ENCODE measurements around the gene UCK2.

The UCK2 gene

DNA sequence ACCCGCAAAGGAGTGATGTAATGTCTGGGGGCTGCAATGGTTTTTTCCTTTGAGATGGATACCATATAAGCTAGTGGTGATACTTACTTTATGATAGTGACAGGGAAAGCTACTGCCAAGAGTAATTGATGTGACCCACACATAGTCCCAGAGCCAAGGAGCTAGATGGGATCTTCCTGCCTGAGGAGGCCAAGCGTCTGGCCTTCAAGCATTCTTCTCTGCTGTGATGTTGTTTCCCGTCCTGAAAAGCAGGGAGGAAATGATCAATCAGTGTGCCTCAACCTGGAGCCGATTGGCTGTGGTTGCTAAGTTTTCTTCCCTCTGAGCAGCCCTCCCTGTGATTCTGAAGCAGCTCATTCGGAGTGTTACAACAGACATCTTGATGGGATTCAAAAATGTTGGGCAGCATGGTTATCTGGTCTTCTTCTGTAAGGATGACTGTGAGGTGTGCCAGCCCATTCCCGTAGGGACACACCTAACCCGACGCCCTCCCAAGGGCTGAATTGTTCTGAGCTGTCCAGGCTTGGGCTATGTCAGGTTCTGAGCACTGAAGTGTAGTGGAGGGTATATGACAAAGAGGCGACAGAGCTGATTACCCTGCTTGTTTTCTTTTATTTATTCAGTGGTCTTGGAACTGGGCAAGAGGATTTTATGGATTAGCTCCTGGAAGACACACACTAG, 56.7 kb downstream of the UCK2 start:
- DNase-seq, result no peak

DNA sequence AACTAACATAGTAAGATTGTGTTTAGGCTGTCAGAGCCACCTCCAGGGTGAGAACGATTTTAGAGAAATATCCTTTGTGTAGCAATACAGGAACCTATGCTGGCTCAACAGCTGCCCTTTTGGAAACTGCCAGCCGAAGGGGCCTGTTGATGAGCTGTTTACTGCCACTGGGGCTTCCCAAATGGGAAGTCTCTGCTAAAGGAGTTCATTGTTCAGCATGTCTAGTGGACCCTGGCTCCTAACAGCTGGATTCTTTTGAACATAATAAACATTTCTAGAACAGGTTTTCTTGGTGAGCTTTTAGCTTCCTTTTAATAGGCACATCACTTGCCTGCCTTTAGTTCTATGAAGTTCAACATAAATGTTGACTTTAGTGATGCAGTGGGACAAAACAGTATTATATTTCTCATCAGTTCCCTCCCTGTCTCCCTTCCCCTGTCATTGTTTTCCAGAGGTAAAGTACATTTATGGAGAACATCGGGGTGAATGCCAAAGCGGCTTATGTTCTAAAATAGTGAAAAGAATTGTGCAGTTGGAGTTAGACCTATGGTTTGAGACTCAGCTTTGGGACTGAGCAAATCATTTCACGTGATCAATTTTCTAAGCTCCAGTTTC, 57.4 kb downstream of the UCK2 start:
- no peak for DNase-seq

DNA sequence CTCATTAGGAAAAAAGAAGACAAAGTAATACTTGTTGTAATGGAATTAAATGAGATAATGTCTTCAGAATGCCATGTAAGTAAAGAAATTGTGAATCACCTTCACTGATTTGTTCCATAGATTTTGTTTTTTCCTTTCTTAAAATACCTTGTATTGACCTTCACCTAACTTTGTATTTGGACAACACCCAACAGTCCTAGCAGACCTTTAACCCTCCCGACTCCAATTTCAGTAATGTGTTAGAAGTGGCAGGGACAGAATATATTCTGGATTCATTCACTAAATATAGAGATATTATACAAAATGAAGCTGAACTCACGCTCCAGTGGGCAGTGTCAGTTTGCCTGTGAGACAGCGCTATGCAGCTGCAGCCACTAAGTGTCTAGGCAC, 57.9 kb downstream of the UCK2 start:
- DNase-seq, result no peak

DNA sequence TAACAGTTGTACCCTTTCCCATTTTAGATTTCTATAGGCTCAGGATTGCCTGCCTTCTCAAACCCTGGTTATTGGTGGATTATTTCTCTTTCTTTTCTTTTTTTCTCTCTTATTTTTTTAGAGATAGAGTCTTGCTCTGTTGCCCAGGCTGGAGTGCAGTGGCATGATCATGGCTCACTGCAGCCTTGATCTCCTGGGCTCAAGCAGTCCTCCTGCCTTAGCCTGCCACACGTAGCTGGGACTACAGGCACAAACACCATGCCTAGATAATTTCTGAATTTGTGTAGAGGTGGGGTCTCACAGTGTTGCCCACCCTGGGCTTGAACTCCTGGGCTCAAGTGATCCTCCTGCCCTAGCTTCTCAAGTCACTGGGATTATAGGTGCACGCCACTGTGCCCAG, 58.8 kb downstream of the UCK2 start:
- no peak for DNase-seq

DNA sequence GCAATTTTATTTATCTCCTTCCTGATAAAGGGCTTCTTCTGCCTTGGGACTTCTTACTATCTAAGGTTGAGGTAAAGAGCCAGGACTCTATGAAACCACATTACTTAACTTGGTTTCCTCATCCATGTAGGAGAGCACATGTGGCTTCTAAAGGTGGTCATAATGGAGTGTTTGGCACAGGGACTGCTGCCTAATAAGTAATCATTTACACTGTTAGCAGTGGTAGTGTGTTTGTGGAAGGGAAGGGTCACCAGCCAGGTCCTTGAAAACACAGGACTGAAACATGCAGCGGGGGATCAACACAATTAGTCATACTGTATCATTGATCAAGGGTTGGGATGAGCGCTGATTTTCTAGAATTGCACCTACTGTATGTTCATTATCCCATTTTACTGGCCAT, 59.6 kb downstream of the UCK2 start:
- DNase-seq, result no peak

DNA sequence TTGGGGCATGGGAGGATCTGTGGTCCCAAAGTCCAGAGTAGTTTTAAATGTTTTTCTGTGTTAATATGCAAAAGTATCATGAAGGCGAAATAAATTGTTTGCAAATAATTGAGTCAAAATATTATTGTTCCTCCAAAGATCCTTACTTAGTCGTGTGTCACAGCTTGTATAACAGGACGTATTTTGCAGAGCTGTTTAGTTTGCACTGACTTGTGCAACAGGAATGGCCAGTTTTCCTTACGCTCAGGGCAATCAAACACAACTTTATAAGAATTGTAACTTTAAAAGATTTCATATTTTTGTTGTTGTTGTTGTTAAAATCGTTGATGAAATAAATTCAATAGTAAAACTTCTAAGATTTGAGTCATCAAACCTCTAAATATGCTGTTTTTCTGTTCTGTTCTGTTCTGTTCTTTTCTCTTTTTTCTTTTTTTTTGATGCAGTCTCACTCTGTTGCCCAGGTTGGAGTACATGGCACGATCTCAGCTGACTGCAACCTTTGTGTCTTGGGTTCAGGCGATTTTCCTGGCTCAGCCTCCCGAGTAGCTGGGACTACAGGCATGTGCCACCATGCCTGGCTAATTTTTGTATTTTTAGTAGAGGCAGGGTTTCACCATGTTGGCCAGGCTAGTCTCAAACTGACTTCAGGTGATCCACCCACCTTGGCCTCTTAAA, 60.6 kb downstream of the UCK2 start:
- no peak for DNase-seq

DNA sequence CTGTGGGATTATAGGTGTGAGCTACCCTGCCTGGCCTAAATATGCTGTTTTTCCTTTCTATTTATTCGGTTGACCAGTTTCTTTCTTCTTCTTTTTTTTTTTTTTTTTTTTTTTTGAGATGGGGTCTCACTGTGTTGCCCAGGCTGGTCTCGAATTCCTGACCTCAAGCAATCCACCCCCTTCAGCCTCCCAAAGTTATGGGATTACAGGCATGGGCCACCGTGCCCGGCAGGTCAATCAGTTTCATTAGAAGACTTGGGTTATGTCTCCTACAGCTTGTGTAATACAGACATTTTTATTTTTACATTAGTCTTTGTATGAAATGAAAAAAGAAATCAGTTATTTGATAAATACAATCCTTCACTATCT, 61.1 kb downstream of the UCK2 start:
- DNase-seq, result no peak

DNA sequence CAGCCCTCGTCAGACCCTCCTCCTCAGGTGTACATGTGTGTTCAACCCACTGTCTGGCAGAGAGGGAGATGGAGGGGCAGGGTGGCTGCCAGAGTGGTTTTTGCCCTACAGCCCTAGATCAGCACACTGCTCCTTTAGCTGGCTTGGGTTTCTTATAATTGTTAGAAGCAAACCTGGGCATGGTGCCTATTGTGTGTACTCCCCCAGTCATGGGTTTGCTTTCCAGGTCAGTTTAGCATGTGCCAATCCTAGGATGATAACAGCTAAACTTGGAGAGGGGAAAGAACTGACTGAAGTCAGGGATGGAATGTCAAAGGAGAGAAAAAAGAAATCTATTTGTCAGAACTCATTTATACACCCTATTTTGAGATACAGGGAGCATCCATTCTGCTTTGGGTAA, 63.3 kb downstream of the UCK2 start:
- DNase-seq, result no peak

DNA sequence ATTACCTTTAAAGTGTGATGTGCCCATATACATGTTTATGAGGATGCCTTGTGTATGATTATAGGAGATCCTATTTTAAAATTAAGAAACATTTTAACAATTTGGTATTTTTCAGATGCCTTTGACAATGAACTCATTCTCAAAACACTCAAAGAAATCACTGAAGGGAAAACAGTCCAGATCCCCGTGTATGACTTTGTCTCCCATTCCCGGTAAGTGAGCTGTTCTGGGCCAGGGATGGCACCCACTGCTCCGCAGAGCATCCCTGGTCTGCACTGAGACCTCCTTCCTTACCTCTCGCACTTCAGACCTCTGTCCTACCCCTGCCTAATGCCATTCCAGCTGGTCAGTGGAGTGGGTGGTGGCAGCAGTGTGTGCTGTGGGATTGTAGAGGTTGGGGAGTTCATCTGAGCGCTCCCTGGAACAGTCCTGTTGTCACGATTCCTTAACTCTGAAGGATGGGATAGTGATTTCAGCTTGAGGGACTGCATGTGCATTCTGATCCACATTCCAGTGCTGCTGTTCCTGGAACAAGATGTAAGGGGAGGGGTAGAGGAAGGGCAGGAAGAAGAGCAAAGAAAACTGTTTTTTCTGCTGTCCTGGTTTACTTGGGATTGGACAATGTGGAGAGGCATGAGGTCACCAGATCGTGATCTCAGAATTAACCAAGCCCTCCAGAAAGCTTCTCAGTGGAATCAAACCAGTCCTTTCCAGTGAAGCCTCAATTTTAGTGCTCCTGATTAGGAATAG, 63.9 kb downstream of the UCK2 start:
- DNase-seq, result no peak

DNA sequence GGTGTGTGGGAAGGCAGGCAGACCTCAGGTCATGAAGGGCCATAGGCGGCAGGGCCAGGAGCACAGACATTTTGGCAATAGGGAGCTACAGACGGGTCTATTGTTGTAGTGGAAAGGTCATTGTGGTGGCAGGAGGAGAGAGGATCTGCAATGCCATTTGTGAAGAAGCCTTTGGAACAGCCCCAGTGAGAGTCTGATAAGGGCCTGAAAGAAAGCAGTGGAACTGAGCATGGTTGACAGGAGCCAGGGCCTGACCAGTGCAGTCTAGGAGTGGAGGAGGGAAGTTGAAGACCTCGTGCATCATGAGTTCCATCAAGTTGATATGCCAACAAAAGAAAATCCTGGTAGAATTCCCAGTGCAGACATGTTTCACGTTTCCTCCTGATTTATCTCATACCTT, 65.5 kb downstream of the UCK2 start:
- DNase-seq, result no peak

DNA sequence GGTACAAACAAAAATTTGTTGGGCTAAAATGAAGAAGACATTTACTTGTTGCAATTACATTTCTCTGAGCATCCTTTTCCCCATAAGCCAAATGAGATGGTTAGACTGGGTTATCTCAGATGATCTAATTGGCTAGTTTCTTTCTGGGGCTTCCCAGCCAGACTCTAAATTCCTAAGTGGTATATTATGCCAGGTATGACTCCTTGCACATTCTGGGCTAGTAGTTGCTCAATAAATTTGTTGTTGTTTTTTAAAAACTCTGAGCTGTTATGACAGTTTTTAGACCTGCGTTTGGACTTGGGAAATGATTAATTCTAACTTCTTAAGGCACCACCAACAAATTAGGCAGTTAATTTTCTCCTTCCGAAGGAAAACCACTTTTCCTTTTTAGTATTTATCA, 66.1 kb downstream of the UCK2 start:
- no peak for DNase-seq

DNA sequence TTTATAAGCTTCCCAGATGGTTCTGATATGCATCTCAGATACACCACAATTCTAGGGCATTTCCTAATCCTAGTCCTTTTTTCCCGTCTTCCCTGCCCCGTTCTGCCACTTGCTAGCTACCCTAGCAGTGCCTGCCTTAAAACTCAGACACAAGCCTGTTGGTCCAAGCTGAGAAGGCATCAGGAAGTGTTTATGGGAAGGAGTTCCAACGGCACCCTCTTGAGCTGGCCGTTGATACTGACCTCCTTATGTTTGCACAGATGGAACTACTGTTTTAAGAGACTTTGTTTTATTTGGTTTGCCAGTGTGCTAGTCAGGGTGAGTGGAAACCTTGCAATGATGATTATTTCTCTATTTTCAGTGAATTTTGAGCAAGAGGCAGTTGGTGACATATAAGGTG, 67.2 kb downstream of the UCK2 start:
- no peak for DNase-seq

DNA sequence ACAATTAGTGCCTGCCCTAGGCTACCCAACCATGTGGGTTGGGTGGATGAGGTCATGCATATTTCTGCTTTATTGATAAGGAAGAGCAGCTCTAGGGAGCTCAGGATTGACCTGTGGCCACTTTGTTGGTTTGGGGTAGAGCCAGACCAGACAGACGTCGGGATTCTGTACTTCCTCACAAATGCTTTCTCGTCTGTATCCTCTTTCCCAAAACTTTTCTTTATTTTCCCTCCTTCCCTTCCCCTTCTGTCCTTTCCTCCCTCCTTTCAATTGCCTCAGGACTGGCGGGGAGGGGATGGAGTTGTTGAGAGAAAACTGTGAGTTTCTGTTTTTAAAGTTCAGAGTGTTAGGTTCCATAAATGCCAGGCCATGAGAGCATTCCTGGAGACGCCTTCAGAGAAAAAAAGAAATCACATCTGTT, 68.0 kb downstream of the UCK2 start:
- DNase-seq, result no peak

DNA sequence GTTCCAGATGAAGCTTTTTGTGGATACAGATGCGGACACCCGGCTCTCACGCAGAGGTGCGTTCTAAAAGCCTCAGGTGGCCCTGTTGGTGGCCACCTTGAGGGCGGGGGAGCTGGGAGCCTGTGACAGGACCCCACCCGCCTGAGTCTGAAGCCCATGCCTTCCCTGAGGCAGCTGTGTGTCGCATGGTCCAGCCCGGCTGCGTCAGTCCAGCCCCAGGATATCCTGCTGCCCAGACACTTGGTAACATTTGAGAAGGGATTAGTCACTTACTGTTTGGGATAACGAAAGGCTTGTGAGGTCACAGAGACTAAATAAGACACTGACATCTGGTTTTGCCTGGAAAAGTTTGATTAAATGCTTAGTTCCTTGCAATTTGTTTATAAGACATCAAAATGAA, 68.9 kb downstream of the UCK2 start:
- no peak for DNase-seq

DNA sequence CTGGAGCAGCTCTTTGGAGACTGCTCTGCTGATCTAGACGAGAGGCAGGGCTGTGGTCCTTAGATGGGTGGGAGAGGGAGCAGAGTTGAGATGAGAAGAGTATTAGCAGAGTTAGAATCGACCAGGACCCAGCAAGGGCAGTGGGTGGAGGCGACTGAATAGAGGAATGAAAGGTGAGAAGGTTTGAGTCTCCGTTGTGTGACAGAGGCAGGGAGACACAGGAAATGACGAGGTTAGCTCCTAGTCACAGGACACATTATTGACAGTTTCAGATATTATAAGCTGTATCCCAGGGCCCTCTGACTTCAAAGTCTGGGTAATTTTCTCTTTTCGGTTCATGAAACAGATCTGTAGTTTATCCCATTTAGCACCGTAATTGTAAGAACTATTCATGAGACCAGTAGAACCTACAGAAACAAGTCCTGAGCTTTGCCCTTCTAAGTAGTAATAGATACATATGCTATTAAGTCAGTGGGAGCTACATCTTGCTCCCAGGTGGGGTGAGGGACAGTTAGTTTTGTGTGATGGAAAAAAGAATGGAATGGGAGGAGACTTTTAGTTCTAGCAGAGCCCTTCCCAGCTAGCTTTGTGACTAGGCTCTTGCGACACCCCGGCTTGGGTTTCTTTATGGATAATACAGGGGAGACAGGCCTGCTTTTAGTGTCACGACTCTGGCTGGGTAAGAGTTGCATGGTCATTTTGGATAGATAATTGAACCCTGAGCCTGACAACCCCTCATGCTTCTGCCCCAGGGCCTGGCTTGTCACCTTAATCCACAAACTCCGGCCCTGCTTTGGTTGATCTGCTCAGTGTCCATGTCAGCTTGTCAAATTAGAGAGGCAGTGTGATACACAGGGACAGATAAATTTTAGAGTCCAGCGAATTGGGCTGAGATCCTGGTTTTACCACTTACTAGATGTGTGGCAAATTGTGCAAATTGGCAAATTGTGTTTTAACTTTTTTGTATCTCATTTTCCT, 70.2 kb downstream of the UCK2 start:
- DNase-seq, result no peak

DNA sequence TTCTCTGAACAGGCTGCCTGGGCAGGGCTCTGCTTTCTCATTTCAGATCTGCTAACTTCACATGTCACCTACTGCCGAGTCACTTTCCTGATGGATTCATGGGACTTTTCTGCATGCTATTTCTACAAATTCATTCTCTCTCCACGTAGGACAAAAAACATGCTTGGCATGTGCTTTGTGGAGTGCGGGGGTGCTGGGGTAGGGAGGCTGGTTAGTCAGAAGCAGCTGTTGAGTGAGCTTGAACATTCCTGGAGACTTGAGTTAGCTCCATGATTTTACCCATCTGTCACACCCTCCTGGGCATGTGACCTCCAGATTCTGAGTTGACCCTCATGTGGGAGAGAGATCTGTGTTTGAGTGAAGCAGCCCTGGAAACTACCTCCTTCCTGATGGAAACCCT, 71.4 kb downstream of the UCK2 start:
- DNase-seq, result no peak

DNA sequence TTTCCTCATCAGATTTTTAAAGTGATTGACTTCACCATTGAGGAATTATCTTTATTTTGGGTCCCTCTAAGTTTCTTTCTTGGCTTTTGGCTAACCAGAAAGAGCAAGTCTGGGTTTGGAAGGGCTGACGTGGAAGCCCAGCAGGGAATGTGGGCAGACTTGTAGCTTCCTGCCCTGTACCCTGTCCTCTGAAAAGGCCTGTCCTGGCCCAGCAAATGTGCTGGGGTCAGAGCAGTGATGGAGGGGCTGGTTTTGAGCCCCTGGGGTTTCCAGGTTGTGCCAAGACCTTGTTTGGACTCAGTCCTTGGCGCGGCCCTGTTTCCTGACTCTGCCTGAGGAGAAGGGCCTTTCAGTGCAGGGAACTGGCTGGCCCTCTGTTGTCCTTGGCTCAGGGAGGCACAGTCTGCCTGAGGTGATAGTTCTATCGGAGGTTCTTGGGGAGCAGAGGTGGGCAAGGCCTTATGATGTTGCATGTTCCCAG, 72.1 kb downstream of the UCK2 start:
- DNase-seq, result no peak

DNA sequence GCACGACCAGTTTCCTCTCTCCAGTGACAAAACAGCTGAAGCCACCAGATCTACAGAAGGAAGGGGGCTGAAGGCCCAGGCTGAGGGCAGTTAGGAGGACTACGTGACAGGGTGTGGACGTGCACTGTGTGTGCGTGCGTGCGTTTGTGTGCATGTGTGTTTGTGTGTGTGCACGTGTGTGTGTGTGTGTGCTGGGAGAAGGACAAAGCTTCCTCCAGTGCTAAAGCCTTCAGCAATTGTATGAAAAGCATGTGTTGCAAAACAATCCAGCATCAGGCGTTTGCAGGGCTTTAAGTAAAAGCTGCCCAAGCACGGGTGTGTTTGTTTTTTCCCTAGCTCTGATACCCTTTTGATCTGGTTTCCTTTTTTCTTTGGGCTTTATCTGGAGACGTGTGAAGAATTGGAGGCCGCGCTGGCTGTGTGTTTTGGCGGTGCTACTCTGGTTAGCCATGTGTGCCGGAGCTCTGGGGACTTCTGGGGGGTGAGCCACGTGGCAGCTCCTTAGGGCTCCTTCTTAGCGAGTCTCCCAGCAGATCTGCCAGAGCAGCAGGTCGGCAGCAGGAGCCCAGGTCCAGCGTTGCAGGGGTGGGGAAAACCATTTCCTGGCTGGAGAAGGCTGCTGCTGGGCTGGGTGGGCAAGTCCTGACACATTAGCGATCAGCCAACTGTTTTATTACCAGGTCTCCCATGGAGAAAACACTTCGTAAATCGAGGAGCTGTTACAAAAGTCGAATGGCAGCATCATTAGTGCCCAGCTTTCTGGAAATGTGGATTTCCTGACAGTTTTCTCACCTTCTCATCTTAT, 73.4 kb downstream of the UCK2 start:
- DNase-seq, result no peak

DNA sequence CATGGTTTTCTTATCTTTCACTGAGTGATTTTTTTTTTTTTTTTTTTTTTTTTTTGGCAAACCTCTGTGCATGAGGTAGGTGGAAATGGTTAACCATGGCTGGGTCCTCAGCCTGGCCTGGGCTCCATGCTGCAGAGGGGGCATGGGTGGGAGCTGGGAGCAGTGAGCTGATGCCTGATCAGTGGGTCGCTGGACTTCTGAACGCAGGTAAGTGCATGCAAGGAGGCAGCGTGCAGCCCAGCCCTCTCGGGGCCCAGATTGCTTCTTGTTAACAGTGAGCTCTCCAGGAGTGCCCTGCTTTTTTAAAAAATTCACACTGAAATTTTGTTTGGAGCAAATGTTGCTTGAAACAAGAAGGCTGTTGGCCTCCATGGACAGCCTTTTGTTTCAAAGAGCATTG, 75.2 kb downstream of the UCK2 start:
- no peak for DNase-seq

DNA sequence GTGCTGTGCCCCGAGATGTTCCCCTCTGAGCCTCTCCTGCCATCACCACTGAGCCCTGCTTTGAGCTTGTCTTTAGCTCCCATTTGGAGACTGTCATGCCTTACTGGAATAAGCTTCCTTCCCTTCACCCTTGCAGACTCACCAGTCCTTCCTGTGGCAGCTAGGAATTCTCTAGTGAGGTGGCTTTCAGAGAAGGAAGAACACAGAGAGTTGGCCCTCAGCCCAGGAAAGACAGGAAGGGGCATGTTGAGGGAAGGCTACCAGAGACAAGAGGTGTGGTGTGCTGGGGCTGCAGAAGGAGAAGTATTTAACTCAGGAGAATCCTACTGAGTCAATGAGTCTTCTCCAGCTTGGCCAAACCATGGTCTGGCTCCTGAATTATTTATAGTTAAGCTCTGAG, 76.3 kb downstream of the UCK2 start:
- DNase-seq, result no peak

DNA sequence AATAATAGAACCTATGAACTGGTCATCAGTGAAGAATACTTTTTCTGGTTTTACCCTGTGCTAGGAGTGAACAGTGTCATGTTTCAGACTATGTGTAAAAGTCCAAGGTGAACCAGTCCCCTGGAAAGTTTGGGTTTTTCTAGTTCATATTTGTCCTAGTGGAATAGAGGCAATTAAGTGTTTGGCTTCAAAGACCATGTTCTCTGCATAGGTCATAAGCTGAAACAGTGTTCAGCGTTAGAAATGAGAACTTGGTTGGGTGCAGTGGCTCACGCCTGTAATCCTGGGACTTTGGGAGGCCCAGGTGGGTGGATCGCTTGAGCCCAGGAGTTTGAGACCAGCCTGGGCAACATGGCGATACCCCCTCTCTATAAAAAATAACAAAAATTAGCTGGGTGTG, 77.5 kb downstream of the UCK2 start:
- no peak for DNase-seq

DNA sequence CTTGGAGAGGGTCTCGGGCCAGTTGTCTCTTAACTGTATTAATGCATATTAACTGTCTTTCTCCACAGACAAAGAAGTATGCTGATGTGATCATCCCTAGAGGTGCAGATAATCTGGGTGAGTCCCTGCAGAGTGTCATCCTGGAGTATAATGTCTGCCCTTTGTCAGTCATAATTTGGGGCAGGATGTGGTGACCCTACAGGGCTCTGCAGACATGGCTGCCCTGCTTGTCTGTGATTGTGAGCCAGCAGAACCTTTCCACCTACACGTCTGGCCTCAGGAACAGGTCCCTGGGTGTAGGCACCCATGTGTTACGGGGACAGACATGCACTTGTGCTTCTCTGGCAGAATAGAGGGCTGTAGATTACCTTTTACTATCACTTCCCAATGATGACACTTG, 78.4 kb downstream of the UCK2 start:
- DNase-seq, result no peak
